A673 (cell line): Measurements from ENCODE around the gene FBXO42.

Experiments used
- CTCF ChIP-seq: fragments of 300-800, 200-600 bp; sonication (generic); conservative IDR thresholded peaks from 2 replicates; pipeline ENCODE4 v1.5.1; 2017; ENCODE audit warnings: low read depth, mild to moderate bottlenecking, antibody characterized with exemption, low read length, moderate library complexity, mixed read lengths
- EZH2 ChIP-seq: fragments of 200-600 bp; sonication (generic); IDR thresholded peaks from 2 replicates; pipeline ENCODE4 v1.6.1; 2017; ENCODE audit warnings: borderline replicate concordance, low read depth, mild to moderate bottlenecking, mixed read lengths, antibody characterized with exemption, low read length; ENCODE audit not compliant: poor library complexity, severe bottlenecking

GRCh38 chr1:16256478-16256877, 95.8 kb downstream of the FBXO42 start:
- no peak for TF ChIP-seq EZH2
- no peak for TF ChIP-seq CTCF
